Kidney glomerular epithelial cell (primary cell): ENCODE data around the gene LRATD1.
A peak's percentile ranks its signal among the peaks of the same experiment; 100 is the strongest.
"Not testable (repeated sequence)": the region's sequence is repeated elsewhere in the genome, so short reads cannot be mapped to it uniquely, and the experiment has no call there.

ENCODE experiments used
- DNase-seq: peaks from one replicate; lab custom pipeline; 2025; lab: John Stamatoyannopoulos, UW

Gene LRATD1

GRCh38 chr2:14632133-14632936 lies at the start of gene LRATD1:
Gene LRATD1 (plus strand): TSS chr2:14632717. CDS start chr2:14633980, 1,263 bp downstream.
- DNase-seq: peak; percentile 61

GRCh38 chr2:14583059-14583458 lies 49.5 kb upstream of the LRATD1 start:
- no peak for DNase-seq

GRCh38 chr2:14583802-14584201 lies 48.7 kb upstream of the LRATD1 start:
- DNase-seq: no peak

GRCh38 chr2:14587119-14587518 lies 45.4 kb upstream of the LRATD1 start:
- DNase-seq: no peak

GRCh38 chr2:14601156-14601770 lies 31.3 kb upstream of the LRATD1 start:
- no peak for DNase-seq

GRCh38 chr2:14602309-14602708 lies 30.2 kb upstream of the LRATD1 start:
- DNase-seq: no peak

- no peak for DNase-seq
Measured at GRCh38 chr2:14603676-14604075, 28.8 kb upstream of the LRATD1 start.

GRCh38 chr2:14608245-14608644 lies 24.3 kb upstream of the LRATD1 start:
- DNase-seq: no peak

GRCh38 chr2:14614017-14614416 lies 18.5 kb upstream of the LRATD1 start:
- no peak for DNase-seq

- no peak for DNase-seq
Measured at GRCh38 chr2:14615121-14615520, 17.4 kb upstream of the LRATD1 start.

- no peak for DNase-seq
Measured at GRCh38 chr2:14615760-14616159, 16.8 kb upstream of the LRATD1 start.

- DNase-seq: no peak
Measured at GRCh38 chr2:14616342-14616741, 16.2 kb upstream of the LRATD1 start.

GRCh38 chr2:14616950-14617349 lies 15.6 kb upstream of the LRATD1 start:
- DNase-seq: no peak

GRCh38 chr2:14619441-14619840 lies 13.1 kb upstream of the LRATD1 start:
- DNase-seq: no peak

- no peak for DNase-seq
Measured at GRCh38 chr2:14621114-14621513, 11.4 kb upstream of the LRATD1 start.

GRCh38 chr2:14621906-14622549 lies 10.5 kb upstream of the LRATD1 start:
- DNase-seq: no peak

- DNase-seq: not testable (repeated sequence)
Measured at GRCh38 chr2:14622550-14622939, 10.0 kb upstream of the LRATD1 start.

GRCh38 chr2:14623237-14623636 lies 9.3 kb upstream of the LRATD1 start:
- no peak for DNase-seq

GRCh38 chr2:14626873-14627272 lies 5.6 kb upstream of the LRATD1 start:
- DNase-seq: no peak

GRCh38 chr2:14628901-14629300 lies 3.6 kb upstream of the LRATD1 start:
- DNase-seq: no peak

- peak; percentile 60 for DNase-seq
Measured at GRCh38 chr2:14631406-14632040, 994 bp upstream of the LRATD1 start.

- no peak for DNase-seq
Measured at GRCh38 chr2:14633061-14633460, 544 bp downstream of the LRATD1 start.
